22Rv1 (cell line): ENCODE results near the gene FOXP1.
"Not testable (repeated sequence)": the region's sequence is repeated elsewhere in the genome, so short reads cannot be mapped to it uniquely, and the experiment has no call there.

Source experiments
- H3K27ac ChIP-seq: fragments of 450-650 bp; 2 replicates; pipeline ENCODE4 v1.5.1; 2017
- ZFX ChIP-seq: fragments of 450-650 bp; IDR thresholded peaks from 2 replicates; pipeline ENCODE4 v1.6.1; 2017; ENCODE audit warnings: antibody characterized with exemption, borderline replicate concordance
- TF ChIP-seq, protein P1 (sequence below): fragments of 450-650 bp; IDR thresholded peaks from 2 replicates; pipeline ENCODE4 v1.5.1; 2017; ENCODE audit warnings: mild to moderate bottlenecking

Gene FOXP1

DNA sequence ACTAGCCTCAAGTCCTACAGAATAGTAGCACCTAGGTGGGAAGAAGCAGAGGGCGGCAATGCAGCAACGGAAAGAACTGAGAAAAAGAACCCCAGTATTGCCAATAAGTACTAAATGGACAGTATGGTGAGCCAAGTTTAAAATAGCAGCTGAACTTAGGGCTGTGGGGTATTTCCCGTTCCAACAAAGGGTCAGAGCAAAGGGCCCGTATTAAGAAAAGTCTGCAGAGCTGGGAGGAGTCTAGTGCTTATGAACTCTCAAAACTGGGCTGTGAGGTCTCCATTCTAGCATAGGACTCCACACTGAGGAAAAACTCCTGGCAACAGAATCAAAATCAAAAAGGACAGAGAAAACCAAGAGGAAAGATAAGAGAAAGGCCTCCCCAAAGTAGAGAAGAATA, 250.7 kb downstream of the FOXP1 start:
- TF ChIP-seq ZFX: no peak
- TF ChIP-seq, protein P1, sequence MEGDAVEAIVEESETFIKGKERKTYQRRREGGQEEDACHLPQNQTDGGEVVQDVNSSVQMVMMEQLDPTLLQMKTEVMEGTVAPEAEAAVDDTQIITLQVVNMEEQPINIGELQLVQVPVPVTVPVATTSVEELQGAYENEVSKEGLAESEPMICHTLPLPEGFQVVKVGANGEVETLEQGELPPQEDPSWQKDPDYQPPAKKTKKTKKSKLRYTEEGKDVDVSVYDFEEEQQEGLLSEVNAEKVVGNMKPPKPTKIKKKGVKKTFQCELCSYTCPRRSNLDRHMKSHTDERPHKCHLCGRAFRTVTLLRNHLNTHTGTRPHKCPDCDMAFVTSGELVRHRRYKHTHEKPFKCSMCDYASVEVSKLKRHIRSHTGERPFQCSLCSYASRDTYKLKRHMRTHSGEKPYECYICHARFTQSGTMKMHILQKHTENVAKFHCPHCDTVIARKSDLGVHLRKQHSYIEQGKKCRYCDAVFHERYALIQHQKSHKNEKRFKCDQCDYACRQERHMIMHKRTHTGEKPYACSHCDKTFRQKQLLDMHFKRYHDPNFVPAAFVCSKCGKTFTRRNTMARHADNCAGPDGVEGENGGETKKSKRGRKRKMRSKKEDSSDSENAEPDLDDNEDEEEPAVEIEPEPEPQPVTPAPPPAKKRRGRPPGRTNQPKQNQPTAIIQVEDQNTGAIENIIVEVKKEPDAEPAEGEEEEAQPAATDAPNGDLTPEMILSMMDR: no peak

DNA sequence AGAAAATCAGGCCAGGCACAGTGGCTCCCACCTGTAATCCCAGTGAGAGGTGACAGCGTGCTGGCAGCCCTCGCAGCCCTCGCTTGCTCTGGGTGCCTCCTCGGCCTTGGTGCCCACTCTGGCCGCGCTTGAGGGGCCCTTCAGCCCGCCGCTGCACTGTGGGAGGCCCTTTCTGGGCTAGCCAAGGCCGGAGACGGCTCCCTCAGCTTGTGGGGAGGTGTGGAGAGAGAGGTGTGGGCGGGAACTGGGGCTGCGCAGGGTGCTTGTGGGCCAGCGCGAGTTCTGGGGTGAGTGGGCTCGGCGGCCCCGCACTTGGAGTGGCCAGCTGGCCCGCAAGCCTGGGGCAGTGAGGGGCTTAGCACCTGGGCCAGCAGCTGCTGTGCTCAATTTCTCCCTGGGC, 252.6 kb downstream of the FOXP1 start:
- TF ChIP-seq ZFX: no peak
- TF ChIP-seq, protein P1: no peak
- no peak overlapping the region for H3K27ac ChIP-seq

More for the DNA sequence above, 250.7 kb downstream of the FOXP1 start:
- no peak overlapping the region for H3K27ac ChIP-seq

DNA sequence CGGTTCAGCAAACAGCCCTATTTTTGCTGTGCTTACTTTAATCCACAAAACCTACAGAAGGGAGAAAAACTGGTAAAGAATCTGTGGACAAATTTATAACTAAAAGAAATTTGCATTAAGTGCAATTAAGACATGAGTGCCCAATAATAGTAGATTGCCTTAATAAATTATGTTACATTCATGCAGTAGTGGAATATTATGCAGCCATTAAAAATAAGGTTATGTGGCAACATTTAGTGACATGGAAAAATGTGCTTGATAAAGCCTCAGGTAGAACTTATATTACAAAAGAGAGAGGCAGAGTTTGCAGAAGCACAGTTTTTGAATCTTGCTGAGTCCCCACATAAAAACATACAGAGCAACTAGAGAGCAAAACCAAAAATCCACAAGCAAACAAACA, 253.0 kb downstream of the FOXP1 start:
- H3K27ac ChIP-seq: no peak overlapping the region
- TF ChIP-seq, protein P1: no peak
- TF ChIP-seq ZFX: no peak

DNA sequence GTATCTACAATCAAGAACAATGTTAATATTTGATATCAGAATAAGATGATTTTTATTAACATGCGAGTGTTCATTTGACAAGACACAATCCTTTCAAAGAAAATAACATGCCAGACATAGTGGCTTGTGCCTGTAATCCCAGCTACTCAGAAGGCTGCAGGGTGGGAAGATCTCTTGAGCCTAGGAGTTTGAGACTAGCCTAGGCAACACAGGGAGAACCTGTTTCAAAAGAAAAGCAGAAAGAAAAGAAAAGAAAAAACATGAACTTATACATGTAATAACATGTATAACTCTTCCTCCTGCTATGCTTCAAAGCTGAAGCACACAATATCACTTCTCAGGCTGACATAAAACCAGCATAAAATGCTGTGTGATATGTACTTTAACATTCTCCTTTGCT, 253.7 kb downstream of the FOXP1 start:
- TF ChIP-seq, protein P1: no peak
- TF ChIP-seq ZFX: no peak
- H3K27ac ChIP-seq: no peak overlapping the region

DNA sequence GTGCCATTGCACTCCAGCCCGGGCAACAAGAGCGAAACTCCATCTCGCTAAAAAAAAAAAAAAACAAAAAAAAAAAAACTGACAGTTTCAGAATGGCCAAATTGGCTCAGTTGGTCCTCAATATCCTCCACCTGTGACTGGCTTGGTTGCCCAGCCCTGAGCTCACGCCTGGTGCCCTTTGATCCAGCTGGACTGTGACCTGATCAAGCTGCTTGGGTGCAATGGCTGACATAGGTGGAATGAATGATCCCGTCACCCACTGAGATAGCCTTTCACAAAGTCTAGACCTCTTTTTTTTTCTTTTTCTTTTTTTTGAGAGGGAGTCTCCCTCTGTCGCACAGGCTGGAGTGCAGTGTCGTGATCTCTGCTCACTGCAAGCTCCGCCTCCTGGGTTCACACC, 254.6 kb downstream of the FOXP1 start:
- no peak for TF ChIP-seq ZFX
- TF ChIP-seq, protein P1: no peak
- no peak overlapping the region for H3K27ac ChIP-seq

DNA sequence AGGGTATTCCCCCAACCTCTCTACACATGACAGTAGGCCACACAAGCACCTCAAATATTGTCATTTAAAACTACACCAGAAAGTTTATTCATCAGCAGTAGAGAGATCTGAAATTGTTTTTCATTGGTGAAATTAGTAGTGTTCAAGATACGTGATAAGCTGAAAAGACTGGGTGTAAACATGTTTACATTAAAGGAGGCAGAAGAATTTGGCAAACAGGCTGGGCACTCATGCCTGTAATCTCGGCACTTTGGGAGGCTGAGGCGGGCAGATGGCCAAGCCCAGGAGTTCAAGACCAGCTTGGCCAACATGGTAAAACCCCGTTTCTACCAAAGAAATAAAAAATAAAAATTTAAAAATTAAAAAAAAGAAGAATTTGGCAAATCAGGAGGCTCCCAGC, 255.6 kb downstream of the FOXP1 start:
- TF ChIP-seq ZFX: no peak
- TF ChIP-seq, protein P1: no peak
- no peak overlapping the region for H3K27ac ChIP-seq

- TF ChIP-seq, protein P1: no peak
- TF ChIP-seq ZFX: no peak
- H3K27ac ChIP-seq: no peak overlapping the region
Measured at GRCh38 chr3:71325715-71326114, 257.8 kb downstream of the FOXP1 start.

DNA sequence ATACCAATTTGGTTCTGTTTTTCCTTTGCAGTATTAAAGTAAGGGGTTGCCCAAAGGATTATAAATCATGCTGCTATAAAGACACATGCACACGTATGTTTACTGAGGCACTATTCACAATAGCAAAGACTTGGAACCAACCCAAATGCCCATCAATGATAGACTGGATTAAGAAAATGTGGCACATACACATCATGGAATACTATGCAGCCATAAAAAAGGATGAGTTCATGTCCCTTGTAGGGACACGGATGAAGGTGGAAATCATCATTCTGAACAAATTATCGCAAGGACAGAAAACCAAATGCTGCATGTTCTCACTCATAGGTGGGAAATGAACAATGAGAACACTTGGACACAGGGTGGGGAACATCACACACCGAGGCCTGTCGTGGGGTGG, 259.3 kb downstream of the FOXP1 start:
- H3K27ac ChIP-seq: not testable (repeated sequence)
